ENCODE data around the gene PTPRJ. TPM values are rescaled to one million over a fixed set of nuclear protein-coding genes. Genes with fewer than 3 reads are reported as not detected.
A peak's percentile ranks its signal among the peaks of the same experiment; 100 is the strongest.

Gene PTPRJ
- total RNA-seq, 1 donor from 2014 or later: 5.9 TPM

DNA sequence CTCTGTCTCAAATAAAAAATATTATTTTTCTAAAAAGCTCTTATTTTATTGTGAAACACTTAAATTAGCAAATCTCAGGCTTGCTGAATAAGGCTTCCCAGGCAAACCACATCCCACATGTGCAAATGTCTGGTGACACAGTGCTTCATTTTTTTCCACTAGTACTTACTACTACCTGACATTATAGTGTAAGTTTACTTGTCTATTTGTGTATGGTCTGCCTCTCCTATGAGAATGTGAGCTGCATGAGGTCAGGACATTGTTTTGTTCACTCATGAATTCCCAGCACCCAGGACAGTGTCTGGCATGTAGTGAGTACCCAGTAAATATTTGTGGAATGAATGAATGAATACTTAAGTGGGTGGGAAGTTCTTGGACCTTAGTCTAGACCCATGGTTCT is 103.1 kb downstream of the PTPRJ start:
- Histone ChIP-seq H3K36me3 (no peaks in the 10 kb centered on the region), H3K4me1 (peaks cover 0 to 16% of the 10 kb centered on the region in 2 donors), H3K27ac (no peak overlapping the region), H3K27me3 (no peaks in the 10 kb centered on the region), H3K9me3 (no peaks in the 10 kb centered on the region), H3K4me3 (no peak overlapping the region)
- TF ChIP-seq, protein P1, sequence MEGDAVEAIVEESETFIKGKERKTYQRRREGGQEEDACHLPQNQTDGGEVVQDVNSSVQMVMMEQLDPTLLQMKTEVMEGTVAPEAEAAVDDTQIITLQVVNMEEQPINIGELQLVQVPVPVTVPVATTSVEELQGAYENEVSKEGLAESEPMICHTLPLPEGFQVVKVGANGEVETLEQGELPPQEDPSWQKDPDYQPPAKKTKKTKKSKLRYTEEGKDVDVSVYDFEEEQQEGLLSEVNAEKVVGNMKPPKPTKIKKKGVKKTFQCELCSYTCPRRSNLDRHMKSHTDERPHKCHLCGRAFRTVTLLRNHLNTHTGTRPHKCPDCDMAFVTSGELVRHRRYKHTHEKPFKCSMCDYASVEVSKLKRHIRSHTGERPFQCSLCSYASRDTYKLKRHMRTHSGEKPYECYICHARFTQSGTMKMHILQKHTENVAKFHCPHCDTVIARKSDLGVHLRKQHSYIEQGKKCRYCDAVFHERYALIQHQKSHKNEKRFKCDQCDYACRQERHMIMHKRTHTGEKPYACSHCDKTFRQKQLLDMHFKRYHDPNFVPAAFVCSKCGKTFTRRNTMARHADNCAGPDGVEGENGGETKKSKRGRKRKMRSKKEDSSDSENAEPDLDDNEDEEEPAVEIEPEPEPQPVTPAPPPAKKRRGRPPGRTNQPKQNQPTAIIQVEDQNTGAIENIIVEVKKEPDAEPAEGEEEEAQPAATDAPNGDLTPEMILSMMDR (IDR thresholded peaks at IDR 0.05): no peak
- DNase-seq (ENCODE audit: low spot score in 2 of 2): no peak
- intact Hi-C loops (cut with DNase I): loop anchor here (5.0 to 10.0 kb wide), 2 partner anchors 76 to 319 kb away; partner anchors contain the start of gene FNBP4

DNA sequence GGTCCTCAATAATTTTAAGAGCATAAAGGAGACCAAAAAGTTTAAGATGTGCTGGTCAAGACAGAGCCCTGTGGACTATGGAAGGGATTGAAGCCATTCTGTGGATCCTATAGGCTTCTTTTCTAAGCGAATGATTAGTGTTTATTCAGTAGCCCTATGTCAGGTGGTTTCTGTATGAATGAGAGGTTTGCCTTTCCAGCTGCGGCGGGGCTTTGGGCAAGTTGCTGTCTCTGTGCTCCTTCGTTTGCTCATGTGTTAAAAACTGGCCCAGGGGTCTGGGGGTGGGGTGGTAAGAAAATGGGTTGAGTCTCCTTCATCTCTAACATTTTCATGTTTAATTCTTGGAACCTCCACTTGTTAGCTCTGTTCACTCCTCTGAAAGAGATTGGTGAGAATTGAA is 105.3 kb downstream of the PTPRJ start:
- TF ChIP-seq, protein P1 (IDR thresholded peaks at IDR 0.05): no peak
- H3K4me1 ChIP-seq: peaks cover 0 to 16% of the 10 kb centered on the region in 2 donors
- no peaks in the 10 kb centered on the region for H3K9me3 ChIP-seq
- DNase-seq (ENCODE audit: low spot score in 2 of 2): no peak
- no peaks in the 10 kb centered on the region for H3K27me3 ChIP-seq
- intact Hi-C loops (cut with DNase I): loop anchor here (10.0 kb wide), 1 partner anchor 321 kb away; the partner anchor contains the start of gene FNBP4
- H3K4me3 ChIP-seq: no peak overlapping the region
- no peaks in the 10 kb centered on the region for H3K36me3 ChIP-seq
- H3K27ac ChIP-seq: no peak overlapping the region

DNA sequence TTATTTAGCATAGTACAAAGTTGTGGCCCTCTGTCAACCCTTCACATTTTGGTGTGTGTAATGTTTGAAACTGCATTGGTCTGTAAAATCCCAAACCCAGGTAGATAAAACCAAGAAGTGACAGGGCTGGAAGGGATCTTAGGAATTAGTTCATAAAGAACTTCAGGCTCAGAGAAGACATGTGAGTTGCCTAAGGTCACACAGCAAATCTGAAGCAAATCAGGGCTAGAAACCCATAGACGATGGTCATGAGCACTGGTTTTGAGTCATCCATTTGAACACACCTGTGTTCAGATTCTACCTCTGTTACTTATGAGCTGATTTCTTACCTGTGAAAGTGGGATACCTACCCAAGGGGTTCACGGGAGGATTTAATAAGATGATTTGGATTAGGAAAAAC is 107.1 kb downstream of the PTPRJ start:
- no peak for DNase-seq (ENCODE audit: low spot score in 2 of 2)
- TF ChIP-seq, protein P1 (IDR thresholded peaks at IDR 0.05): no peak
- no peaks in the 10 kb centered on the region for H3K9me3 ChIP-seq
- H3K36me3 ChIP-seq: no peaks in the 10 kb centered on the region
- intact Hi-C loops (cut with DNase I): loop anchor here (10.0 kb wide), 1 partner anchor 323 kb away; the partner anchor contains the start of gene FNBP4
- H3K4me3 ChIP-seq: no peak overlapping the region
- no peak overlapping the region for H3K27ac ChIP-seq
- H3K27me3 ChIP-seq: no peaks in the 10 kb centered on the region
- H3K4me1 ChIP-seq: peaks cover 0 to 5% of the 10 kb centered on the region in 2 donors

DNA sequence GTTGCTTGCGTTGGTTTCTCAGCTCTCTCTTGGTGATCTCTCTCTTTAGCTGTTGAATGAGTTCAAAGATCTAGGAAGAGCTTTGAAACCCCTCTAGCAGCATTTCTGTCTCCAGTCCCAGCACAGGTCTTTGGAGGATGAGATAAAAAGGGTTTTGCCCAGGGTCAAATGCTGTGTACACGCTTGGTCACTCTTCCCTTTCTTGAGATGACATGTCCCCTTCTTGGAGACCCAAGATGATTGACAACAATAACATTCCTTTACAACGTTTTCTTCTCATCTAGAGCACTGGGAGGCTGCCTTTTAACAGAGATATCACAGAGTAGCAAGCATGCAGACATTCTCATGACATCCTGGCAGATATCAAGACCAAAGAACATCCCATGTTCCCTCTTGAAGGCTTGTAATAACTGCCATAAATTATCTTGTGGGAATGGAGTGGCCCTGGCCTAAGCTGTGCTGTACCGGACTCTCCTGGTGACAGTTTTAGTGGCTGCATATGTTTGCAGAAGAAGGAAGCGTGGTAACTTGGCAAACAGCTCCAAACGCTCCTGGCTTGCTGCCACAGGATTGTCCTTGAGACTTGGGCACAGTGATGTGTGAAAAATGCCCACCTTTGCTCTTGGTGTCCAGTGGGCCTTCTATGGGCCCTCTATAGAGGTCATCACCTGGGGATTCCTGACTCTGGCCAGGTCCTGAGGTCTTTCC is 107.8 kb downstream of the PTPRJ start:
- TF ChIP-seq, protein P1 (IDR thresholded peaks at IDR 0.05): no peak
- peak in 1 of 2 donors; percentile 61 for DNase-seq (ENCODE audit: low spot score in 2 of 2)
- no peak overlapping the region for H3K27ac ChIP-seq
- H3K4me1 ChIP-seq: peaks cover 0 to 5% of the 10 kb centered on the region in 2 donors
- no peaks in the 10 kb centered on the region for H3K9me3 ChIP-seq
- intact Hi-C loops (cut with DNase I): loop anchor here (10.0 kb wide), 1 partner anchor 323 kb away; the partner anchor contains the start of gene FNBP4
- H3K27me3 ChIP-seq: no peaks in the 10 kb centered on the region
- H3K4me3 ChIP-seq: no peak overlapping the region
- H3K36me3 ChIP-seq: no peaks in the 10 kb centered on the region

DNA sequence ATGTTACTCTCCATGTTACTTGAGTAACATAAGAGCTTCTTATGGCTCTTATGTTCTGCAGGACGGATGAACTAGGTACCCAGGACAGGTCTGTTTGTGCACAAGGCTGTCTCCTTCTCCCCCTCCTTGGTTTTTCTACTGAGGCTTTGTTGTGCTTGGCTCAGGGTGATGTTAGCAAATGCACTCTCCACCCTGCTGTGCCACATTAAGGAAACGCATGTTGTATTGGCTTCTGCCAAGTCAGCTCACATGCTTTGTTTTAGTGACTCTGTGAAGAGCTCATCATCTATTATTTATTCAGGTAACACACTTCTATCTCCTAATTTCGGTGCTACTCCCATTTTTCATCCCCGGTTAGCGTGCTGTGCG is 108.3 kb downstream of the PTPRJ start:
- TF ChIP-seq, protein P1 (IDR thresholded peaks at IDR 0.05): no peak
- intact Hi-C loops (cut with DNase I): loop anchor here (10.0 kb wide), 1 partner anchor 324 kb away; the partner anchor contains the start of gene FNBP4
- peaks cover 0 to 5% of the 10 kb centered on the region in 2 donors for H3K4me1 ChIP-seq
- H3K36me3 ChIP-seq: no peaks in the 10 kb centered on the region
- H3K27ac ChIP-seq: no peak overlapping the region
- H3K4me3 ChIP-seq: no peak overlapping the region
- no peaks in the 10 kb centered on the region for H3K27me3 ChIP-seq
- H3K9me3 ChIP-seq: no peaks in the 10 kb centered on the region
- DNase-seq (ENCODE audit: low spot score in 2 of 2): peak in 1 of 2 donors; percentile 24

All from ascending aorta (tissue), 2 donors.